H1 (cell line): ENCODE measurements around the gene LPP. TPM values are rescaled to one million over a fixed set of nuclear protein-coding genes. Genes with fewer than 3 reads are reported as not detected.

Source experiments
- CEBPB ChIP-seq: IDR thresholded peaks from 2 replicates; pipeline ENCODE4 v1.6.1; 2012; ENCODE audit warnings: low read depth, low read length
- CHD1 ChIP-seq: IDR thresholded peaks from 2 replicates; pipeline ENCODE4 v1.6.1; 2012; ENCODE audit warnings: low read depth, low read length, improper control_type of control experiment
- JUN ChIP-seq: IDR thresholded peaks from 2 replicates; pipeline ENCODE4 v1.6.1; 2011; ENCODE audit warnings: low read depth, mild to moderate bottlenecking, improper control_type of control experiment, low read length
- JUND ChIP-seq: IDR thresholded peaks from 2 replicates; pipeline ENCODE4 v1.6.1; 2011; ENCODE audit warnings: mild to moderate bottlenecking, improper control_type of control experiment, low read length
- SIN3A ChIP-seq, 2 experiments: IDR thresholded peaks in 1 of 2; conservative IDR thresholded peaks in 1 of 2; 2 replicates each; pipeline ENCODE4 v1.6.1; 2011 to 2012; ENCODE audit warnings: low read length in 2 of 2, improper control_type of control experiment in 1 of 2, low read depth in 1 of 2, mild to moderate bottlenecking in 1 of 2
- TBP ChIP-seq: IDR thresholded peaks from 2 replicates; pipeline ENCODE4 v1.6.1; 2011; ENCODE audit warnings: low read depth, low read length, improper control_type of control experiment
- polyA plus RNA-seq, 7 experiments: library from polyadenylated mRNA; depleted of rRNA in 3 of 7; stranded (reverse) in 5 of 7; unstranded in 2 of 7; fragments of >200 nt in 5 of 7; fragments of 200-250 nt in 2 of 7; gene quantifications; 1 replicate in 5 of 7; 2 replicates in 1 of 7; 4 replicates in 1 of 7; pipeline versions ENCODE4 v1.2.1 to v1.2.3, GENCODE V29; 2011 to 2013; ENCODE audit warnings: missing spikeins in 2 of 7, mixed read lengths in 2 of 7
- total RNA-seq: library from RNA; stranded (reverse); fragmentation: NEBNext Ultra II Directional; extraction: Animal tissue kit (Norgen Biotek cat#: 25700); gene quantifications from 2 replicates; pipeline ENCODE4 v1.2.1, GENCODE V29; 2021

Gene LPP
- total and polyA plus RNA-seq, 2 of the 8 experiments (the other 6 are each of a cell fraction or from before 2014, with no cell fraction given): 10.0 to 53.3 TPM

DNA sequence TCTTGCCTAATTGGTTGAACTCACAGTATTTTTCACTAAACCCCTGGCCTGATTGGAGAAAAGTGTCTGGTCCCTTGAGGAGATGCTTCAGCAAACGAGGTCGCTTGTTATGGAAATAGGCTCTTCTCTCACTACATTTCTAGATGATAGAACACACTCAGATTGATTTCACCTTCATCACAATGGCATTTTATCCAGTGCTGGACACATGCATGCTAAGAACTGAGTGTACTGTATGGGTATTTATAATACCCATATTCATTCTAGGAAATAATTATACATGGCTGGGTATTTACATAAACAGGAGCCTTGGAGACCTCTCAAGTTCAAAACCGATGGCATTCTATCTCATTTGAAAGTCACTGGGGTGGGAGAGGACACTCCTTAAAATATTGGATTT is 444.9 kb downstream of the LPP start (continued):
- TF ChIP-seq JUND: no peak
- no peak for TF ChIP-seq CEBPB
- no peak for TF ChIP-seq CHD1
- TF ChIP-seq TBP: no peak
- TF ChIP-seq SIN3A (conservative IDR thresholded peaks at IDR 0.05 in 1 of 2, IDR thresholded peaks at IDR 0.05 in 1 of 2; ENCODE audit: low read depth in 1 of 2, low read length in 2 of 2): no peak
- no peak for TF ChIP-seq JUN
